ENCODE results near the gene ASAP3.

- TF ChIP-seq EZH2 (IDR thresholded peaks at IDR 0.05): no peak
- TF ChIP-seq CTCF (IDR thresholded peaks at IDR 0.05): no peak
Observed at GRCh38 chr1:23470282-23471070, 13.5 kb downstream of the ASAP3 start.

All from neural progenitor cell (in vitro differentiated cells).